GM19395 (cell line): ENCODE results near the gene SCLY.

Source experiments
- ATAC-seq: cut with Tn5 transposase; IDR thresholded peaks from one replicate; pipeline ENCODE4 v1.9.1; 2021; ENCODE audit warnings: mild to moderate bottlenecking, moderate library complexity; ENCODE audit not compliant: unreplicated experiment

The SCLY gene

DNA sequence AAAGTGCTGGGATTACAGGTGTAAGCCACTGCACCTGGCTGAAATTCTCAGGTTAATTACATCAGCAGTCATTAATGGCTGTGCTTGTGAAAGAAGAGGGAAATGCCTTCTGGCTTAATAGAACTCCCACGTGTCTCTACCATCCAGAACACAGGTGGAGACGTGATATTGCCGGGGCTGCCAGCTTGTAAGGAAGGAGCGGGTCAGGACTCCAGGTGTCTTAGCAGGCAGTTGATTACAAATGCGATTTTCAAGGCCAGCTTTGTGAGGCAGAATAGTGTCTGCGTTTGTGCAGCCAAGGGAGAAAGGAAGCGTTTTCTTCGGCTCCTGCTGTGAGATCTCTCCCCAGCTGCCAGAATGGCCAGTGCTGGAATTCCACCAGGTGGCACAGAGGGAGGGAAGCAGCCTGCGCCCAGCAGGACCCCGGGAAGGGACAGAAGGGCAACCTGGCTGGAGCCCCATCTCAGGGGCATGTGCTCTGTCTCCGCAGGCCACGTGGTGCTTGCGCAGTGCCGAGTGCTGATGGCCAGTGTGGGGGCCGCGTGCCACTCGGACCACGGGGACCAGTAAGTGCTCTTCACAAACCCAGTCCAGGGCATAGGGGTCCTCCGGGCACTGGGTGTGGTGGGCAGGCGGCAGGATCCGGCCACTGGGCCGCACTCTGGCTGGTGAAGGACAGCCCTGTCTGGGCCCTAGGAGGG is 35.7 kb downstream of the SCLY start:
- no peak for ATAC-seq

DNA sequence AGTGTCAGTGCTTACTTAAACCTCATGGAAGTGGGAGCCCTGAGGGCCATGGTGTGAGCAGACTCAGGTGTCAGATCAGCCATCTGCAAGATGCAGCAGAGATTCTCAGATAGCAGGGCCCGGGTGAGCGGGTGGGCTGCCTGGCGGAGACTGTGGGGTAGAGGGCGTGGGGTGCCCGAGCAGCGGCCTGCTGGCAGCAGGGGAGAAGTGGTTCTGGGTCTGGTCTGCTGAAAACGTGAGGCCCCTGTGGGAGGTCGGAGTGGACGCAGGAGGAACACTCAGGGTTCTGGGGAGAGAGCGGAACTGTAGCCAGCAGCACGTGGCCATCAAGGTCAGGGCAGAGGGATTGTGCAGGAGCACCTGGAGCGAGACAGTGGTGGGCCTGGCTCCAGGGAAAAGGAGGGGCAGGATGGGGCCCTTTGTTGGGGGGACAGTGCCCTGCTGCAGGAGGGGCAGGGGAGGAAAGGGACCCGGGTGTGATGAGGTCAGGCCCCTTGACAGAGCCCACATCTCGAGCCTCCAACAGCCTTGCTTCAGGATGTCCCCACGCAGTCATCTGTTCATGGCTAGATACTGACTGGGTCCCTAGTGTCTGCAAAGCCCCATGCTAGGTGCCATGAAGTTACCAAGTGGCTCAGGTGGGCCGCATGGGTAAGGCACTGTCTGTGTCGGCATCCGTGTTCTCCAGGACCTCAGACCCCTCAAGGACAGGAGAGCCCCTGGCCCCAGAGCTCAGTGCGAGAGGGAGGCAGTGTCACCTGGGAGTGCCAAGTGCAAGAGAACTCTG is 36.6 kb downstream of the SCLY start:
- ATAC-seq = no peak

GRCh38 chr2:238097988-238098871 is 37.4 kb downstream of the SCLY start:
- ATAC-seq = peak; percentile 66

GRCh38 chr2:238098901-238099713 is 38.3 kb downstream of the SCLY start:
- peak; percentile 31 for ATAC-seq

DNA sequence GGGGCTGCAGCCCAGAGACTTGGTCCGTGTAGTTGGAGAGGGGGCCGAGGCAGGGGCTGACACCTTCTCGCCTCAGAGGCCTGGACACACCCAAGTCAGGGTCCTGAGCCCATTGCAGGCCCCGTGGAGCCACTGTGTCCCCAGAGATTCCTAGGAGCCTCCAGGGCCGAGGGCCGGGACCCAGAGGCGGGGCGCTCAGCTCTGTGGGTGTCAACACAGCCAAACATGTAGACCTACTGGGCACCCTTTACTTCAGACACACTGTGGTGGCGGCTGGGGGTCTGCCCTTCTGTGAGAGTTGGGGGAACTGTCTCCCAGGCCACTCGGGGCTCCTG is 38.9 kb downstream of the SCLY start:
- ATAC-seq = no peak

- no peak for ATAC-seq
Measured at GRCh38 chr2:238100049-238100820, 39.4 kb downstream of the SCLY start, which contains the start of gene ESPNL. Gene ESPNL, plus strand, starts transcription at chr2:238100340. Its CDS starts 80 bp downstream, at chr2:238100420.

DNA sequence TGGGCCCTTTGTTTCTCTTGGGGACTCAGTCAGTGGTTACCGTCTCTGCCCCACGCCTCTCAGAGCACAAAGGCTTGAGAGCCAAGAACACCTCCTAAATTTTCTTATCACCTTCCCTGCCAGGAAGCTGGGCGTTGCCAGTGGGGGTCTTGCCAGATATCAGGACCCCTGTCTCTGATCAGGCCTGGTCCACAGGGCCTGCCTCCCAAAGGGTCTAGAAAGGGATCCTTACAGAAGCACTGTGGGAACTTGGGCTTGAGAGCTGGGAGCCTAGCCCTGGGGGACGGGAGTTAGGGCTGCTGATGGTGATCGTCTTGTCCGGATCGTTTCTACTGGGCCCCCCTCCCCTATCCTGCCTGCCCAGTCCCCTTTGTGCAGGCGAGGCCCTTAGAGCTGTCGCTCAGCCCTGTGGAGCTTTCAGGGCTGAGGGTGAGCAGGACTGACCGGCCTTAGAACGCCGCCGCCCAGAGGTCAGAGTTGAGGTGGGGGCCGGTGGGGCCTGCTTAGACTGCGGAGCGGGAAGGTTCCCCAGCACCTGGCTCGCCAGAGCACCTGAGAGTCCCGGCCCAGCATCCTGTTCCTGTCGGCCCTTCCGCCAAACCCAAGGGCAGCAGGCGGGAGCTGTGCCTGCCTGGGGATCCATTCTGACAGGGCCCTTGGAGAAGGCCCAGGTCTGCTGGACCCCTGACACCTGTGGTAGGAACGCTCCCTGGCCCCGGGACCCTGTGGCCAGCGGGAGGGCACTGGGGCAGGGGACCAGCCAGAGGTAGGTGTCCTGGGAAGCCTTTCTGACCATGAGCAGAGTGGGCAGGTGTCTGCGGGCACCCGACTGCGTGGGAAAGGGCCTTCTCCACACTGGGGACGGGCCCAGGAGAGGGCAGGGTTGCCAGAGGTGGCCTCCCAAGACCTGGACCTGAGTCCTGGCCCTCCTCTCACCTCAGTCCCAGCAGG is 40.3 kb downstream of the SCLY start:
- no peak for ATAC-seq

GRCh38 chr2:238101891-238102841 is 41.4 kb downstream of the SCLY start:
- no peak for ATAC-seq

GRCh38 chr2:238102865-238103264 is 42.1 kb downstream of the SCLY start:
- no peak for ATAC-seq

- ATAC-seq = no peak
Measured at GRCh38 chr2:238103465-238104225, 42.8 kb downstream of the SCLY start.

- no peak for ATAC-seq
Measured at GRCh38 chr2:238104226-238104690, 43.5 kb downstream of the SCLY start.

DNA sequence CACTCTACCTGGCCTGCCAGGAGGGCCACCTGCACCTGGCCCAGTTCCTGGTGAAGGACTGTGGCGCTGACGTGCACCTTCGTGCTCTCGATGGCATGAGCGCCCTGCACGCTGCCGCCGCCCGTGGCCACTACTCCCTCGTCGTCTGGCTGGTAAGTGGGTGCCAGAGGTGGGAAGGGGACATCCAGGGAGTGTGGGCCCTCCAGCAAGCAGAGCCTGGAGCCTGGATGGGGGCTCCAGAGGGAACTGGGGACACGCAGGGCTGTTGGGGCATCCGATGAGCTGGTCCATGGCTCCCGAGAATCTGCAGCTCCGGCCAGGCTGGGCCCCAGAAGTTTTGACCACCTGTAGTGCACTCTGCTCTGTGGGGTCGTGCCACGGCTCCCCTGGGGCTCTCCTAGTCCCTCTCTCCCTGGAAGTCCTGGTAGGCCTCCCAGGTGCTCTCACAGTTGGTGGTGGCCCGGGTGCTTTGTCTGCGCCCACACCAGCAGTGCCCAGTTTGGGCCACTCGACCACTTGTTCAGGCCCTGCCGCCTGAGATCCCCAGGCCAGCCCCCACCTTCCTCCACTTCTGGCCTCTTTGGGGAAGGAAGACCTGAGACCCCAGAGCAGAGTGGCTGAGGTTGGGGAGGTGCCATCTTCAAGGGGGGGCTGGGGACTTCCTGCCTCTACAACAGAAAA is 44.0 kb downstream of the SCLY start:
- ATAC-seq = no peak

DNA sequence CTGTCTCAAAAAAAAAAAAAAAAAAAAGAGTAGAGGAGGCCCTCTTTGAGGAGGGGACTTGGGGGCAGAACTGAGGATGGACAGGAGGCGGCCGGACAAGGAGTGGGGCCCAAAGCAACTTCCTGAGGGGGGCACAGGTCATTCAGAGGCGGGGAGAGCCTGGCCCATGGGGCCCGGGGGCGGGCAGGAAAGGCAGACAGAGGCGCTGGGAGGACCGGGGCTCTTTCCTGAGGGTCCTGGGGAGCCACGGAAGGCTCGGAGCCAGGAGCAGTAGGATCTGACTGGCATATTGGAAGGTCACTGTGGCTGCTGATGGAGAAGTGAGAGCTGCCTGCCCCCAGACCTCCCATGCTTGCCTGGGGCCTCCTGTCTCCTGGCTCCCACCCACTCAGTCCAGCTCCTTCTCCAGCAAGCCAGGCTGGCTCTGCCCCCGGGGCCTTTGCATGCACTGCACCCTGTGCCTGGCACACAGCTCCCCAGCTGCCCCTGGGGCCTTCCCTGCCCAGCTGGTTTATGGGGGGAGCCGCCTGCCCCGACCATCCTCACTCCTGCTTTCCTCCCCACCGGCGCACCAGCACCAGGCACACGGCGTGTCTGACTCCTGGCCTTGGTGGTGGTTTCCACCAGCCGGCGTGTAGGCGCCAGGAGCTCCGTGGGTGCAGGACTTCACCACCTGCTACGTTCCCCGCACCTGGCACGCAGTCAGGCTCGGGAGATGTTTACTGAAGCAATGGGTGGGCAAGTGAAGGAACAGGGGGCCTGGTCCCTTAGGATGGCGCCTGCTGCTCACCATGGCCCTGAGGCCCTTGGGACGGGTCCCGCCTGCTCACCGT is 44.9 kb downstream of the SCLY start:
- ATAC-seq = no peak

DNA sequence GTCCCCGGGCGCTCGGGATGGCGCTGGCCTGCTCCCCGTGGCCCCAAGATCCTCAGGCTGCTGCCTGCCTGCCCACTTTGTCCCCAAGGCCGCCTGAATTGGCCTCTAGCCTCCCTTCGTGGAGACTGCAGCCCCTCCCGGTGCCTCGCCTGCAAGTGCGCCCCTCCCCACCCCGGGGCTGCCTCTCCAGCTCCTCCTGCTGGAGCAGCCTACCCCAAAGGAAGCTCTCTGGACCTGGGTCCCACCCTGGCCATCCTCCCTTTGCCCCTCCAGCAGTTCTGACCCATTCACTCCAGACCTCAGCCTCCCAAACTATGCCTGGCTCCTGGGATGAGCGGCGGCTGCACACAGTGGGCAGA is 45.5 kb downstream of the SCLY start:
- ATAC-seq = no peak
